Esophagus squamous epithelium (tissue), 5 donors: ENCODE data around the gene TIGIT. TPM values are rescaled to one million over a fixed set of nuclear protein-coding genes. Genes with fewer than 3 reads are reported as not detected.

ENCODE experiments used
- DNase-seq: peaks from one replicate; lab custom pipeline; 2025; lab: John Stamatoyannopoulos, UW
- H3K27ac ChIP-seq, 4 donors: fragments of 200-600 bp; sonication (generic); one replicate each; pipeline ENCODE4 v1.5.1; 2016 to 2019; ENCODE audit warnings: mild to moderate bottlenecking in 1 of 4
- H3K27me3 ChIP-seq, 4 donors: fragments of 200-600 bp; sonication (generic); 1 replicate in 3 of 4; 2 replicates in 1 of 4; pipeline versions ENCODE4 v1.5.1 to v1.6.0; 2017 to 2021; ENCODE audit warnings: antibody characterized with exemption in 1 of 4
- H3K36me3 ChIP-seq, 3 donors: fragments of 200-600 bp; sonication (generic); one replicate each; pipeline ENCODE4 v1.5.1; 2016 to 2019
- H3K4me1 ChIP-seq, 3 donors: fragments of 200-600 bp; sonication (generic); one replicate each; pipeline ENCODE4 v1.5.1; 2017 to 2019
- H3K4me3 ChIP-seq, 4 donors: fragments of 200-600 bp; sonication (generic); 1 replicate in 3 of 4; 2 replicates in 1 of 4; pipeline ENCODE4 v1.5.1; 2016 to 2019; ENCODE audit warnings: mild to moderate bottlenecking in 2 of 4, moderate library complexity in 1 of 4
- H3K9me3 ChIP-seq, 3 donors: fragments of 200-600 bp; sonication (generic); one replicate each; pipeline ENCODE4 v1.5.1; 2016 to 2019
- CTCF ChIP-seq, 6 experiments: fragments of 450-650 bp in 4 of 6; fragments of 200-600 bp in 2 of 6; sonication (generic) in 2 of 6; IDR thresholded peaks; one replicate each; pipeline ENCODE4 v1.5.1; 2016 to 2019; ENCODE audit warnings: antibody characterized with exemption in 6 of 6, mild to moderate bottlenecking in 4 of 6, moderate library complexity in 4 of 6
- POLR2A ChIP-seq, 4 donors: fragments of 450-650 bp; IDR thresholded peaks; one replicate each; pipeline ENCODE4 v1.6.1; 2017; ENCODE audit warnings: antibody characterized with exemption in 4 of 4, mild to moderate bottlenecking in 4 of 4, moderate library complexity in 3 of 4
- WGBS, 2 donors: methylation state at CpG; one replicate each; pipeline ENCODE4 v1.1.5; 2018; 5-methylcytosine and 5-hydroxymethylcytosine counted together
- intact Hi-C: fragments of 100-400 bp; cut with DNase I; formaldehyde crosslinking; loops from one replicate; pipeline ENCODE4 v1.15.0; 2022
- total RNA-seq, 4 donors: library from RNA; depleted of rRNA; stranded (reverse); fragments of >200 nt; gene quantifications; one replicate each; pipeline ENCODE4 v1.1.0, GENCODE V29; 2016
- donor health status: DM: yes; HTN: yes; CAD: no.

The TIGIT gene
- total RNA-seq, 4 donors from 2014 or later: 0.26 to 0.94 (median 0.72) TPM

GRCh38 chr3:114320246-114320645 is 26.4 kb downstream of the TIGIT start:
- Histone ChIP-seq H3K36me3 (no peaks in the 10 kb centered on the region), H3K27ac (no peak overlapping the region), H3K4me3 (no peak overlapping the region), H3K4me1 (peaks cover 0 to 9% (median 0%) of the 10 kb centered on the region in 3 donors), H3K27me3 (no peaks in the 10 kb centered on the region), H3K9me3 (no peaks in the 10 kb centered on the region)
- TF ChIP-seq POLR2A (IDR thresholded peaks at IDR 0.05) (no peak), CTCF (IDR thresholded peaks at IDR 0.05) (no peak)
- DNase-seq: no peak
- WGBS, 2 donors: 25 to 29% methylated on average over 1 of the region's 1 CpG
- intact Hi-C loops: no loop called here

GRCh38 chr3:114323546-114324254 is 29.9 kb downstream of the TIGIT start:
- Histone ChIP-seq H3K4me3 (no peak overlapping the region), H3K27ac (no peak overlapping the region), H3K9me3 (no peaks in the 10 kb centered on the region), H3K27me3 (no peaks in the 10 kb centered on the region), H3K4me1 (peaks cover 0 to 9% (median 0%) of the 10 kb centered on the region in 3 donors), H3K36me3 (no peaks in the 10 kb centered on the region)
- WGBS, 2 donors: 77% methylated on average over 3 of the region's 3 CpGs
- TF ChIP-seq POLR2A (IDR thresholded peaks at IDR 0.05) (no peak), CTCF (IDR thresholded peaks at IDR 0.05) (no peak)
- no peak for DNase-seq
- intact Hi-C loops: no loop called here

- 80 to 85% methylated on average over 4 of the region's 4 CpGs for WGBS, 2 donors
- no peaks in the 10 kb centered on the region for H3K27me3 ChIP-seq
- no peaks in the 10 kb centered on the region for H3K9me3 ChIP-seq
- DNase-seq: no peak
- intact Hi-C loops: no loop called here
- peaks cover 0 to 3% (median 0%) of the 10 kb centered on the region in 3 donors for H3K36me3 ChIP-seq
- H3K27ac ChIP-seq: no peak overlapping the region
- H3K4me1 ChIP-seq: no peaks in the 10 kb centered on the region
- TF ChIP-seq POLR2A (IDR thresholded peaks at IDR 0.05) (no peak), CTCF (IDR thresholded peaks at IDR 0.05) (no peak)
- no peak overlapping the region for H3K4me3 ChIP-seq
These were observed 33.8 kb downstream of the TIGIT start for GRCh38 chr3:114327665-114328064.

DNA sequence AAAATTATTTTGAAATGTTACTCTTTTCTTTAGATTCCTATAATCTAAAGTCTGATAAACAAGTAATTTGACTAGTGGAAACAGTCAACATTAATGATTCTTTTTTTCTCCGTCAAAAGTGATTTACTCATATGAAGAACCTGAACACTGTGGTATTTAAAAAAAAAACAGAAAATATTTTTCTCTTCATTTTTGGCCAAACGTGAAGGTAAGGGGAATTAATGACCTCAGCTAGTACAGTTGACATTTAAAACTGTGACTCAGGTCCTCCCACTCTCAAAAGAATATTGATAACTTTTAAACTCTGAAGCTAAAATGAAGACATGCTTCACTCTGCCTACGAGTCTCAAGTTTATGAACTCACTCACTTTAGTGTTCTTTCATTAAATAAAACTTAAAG is 34.5 kb downstream of the TIGIT start:
- H3K4me1 ChIP-seq: no peaks in the 10 kb centered on the region
- H3K9me3 ChIP-seq: no peaks in the 10 kb centered on the region
- H3K27ac ChIP-seq: no peak overlapping the region
- no peaks in the 10 kb centered on the region for H3K27me3 ChIP-seq
- peaks cover 0 to 3% (median 0%) of the 10 kb centered on the region in 3 donors for H3K36me3 ChIP-seq
- no peak overlapping the region for H3K4me3 ChIP-seq
- WGBS, 2 donors: 62 to 72% methylated on average over 3 of the region's 3 CpGs
- intact Hi-C loops: no loop called here
- DNase-seq: no peak
- TF ChIP-seq CTCF (IDR thresholded peaks at IDR 0.05) (no peak), POLR2A (IDR thresholded peaks at IDR 0.05) (no peak)

GRCh38 chr3:114329823-114330222 is 36.0 kb downstream of the TIGIT start:
- TF ChIP-seq POLR2A (IDR thresholded peaks at IDR 0.05): no peak
- no peak for TF ChIP-seq CTCF (IDR thresholded peaks at IDR 0.05)
- H3K4me1 ChIP-seq: no peaks in the 10 kb centered on the region
- H3K27me3 ChIP-seq: no peaks in the 10 kb centered on the region
- H3K36me3 ChIP-seq: peaks cover 0 to 3% (median 0%) of the 10 kb centered on the region in 3 donors
- WGBS, 2 donors: 87 to 88% methylated on average over 2 of the region's 2 CpGs
- H3K27ac ChIP-seq: no peak overlapping the region
- H3K4me3 ChIP-seq: no peak overlapping the region
- DNase-seq: no peak
- no peaks in the 10 kb centered on the region for H3K9me3 ChIP-seq
- intact Hi-C loops: no loop called here
